ENCODE measurements around the gene WDR70. TPM values are rescaled to one million over a fixed set of nuclear protein-coding genes. Genes with fewer than 3 reads are reported as not detected.

The WDR70 gene
- total RNA-seq, 1 experiment from 2014 or later, result 35.0 TPM

DNA sequence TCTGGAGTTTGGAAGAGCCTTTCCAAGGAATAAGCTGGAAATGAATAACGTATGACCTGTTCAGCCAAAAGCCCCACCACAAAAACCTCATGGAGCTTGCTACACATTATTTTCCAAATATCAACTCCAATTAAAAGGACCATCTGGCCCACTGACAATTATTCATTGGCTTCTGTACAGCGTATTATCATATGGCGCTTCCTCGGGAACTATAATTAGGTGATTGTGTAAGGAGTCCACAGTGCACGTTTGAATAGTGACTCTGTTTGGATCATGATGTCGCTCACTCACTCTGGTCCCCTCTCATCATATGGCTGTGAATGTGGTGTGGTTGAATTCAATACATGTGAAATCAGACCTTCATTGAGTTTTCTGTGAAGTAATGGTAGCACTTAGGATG is 408.6 kb downstream of the WDR70 start:
- Mint-ChIP-seq H3K4me3 (no peak overlapping the region), H3K27ac (no peak overlapping the region), H3K9me3 (peaks cover 45% of the 10 kb centered on the region), H3K27me3 (ENCODE audit: low read depth) (peaks cover 16% of the 10 kb centered on the region), H3K4me1 (peaks cover 17% of the 10 kb centered on the region), H3K36me3 (peaks cover 20% of the 10 kb centered on the region)
- ATAC-seq (no peak), DNase-seq (ENCODE audit: low spot score) (no peak)
- CTCF ChIA-PET, result no interaction called here
- TF ChIP-seq ETV6 (CRISPR knock-in tag; IDR thresholded peaks at IDR 0.05) (no peak), SMAD3 (CRISPR knock-in tag; IDR thresholded peaks at IDR 0.05; ENCODE audit: borderline replicate concordance) (no peak), FOXK1 (CRISPR knock-in tag; IDR thresholded peaks at IDR 0.05) (no peak), NFYB (CRISPR knock-in tag; conservative IDR thresholded peaks at IDR 0.05; ENCODE audit: low read depth) (no peak)
- POLR2A ChIA-PET, result no interaction called here

DNA sequence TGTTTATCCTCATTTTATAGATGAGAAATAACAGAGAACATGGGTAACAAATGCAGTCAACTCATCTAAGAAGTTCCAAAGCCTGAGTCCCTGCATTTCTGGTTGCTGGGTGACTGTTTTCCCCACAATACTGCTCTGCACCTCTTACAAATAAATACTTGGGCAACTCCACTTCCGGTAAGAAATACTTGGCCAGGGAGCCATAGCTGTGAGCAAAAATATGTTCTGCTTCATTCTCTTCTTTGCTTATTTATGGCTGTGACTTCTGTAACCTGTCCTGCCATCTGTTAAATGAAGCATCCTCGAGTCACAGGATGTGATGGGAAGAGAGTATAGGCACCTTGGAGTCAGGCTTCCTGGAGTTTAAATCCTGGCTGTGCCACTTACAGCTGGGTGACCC is 410.9 kb downstream of the WDR70 start:
- no peak for ATAC-seq
- peaks cover 17% of the 10 kb centered on the region for H3K4me1 Mint-ChIP-seq
- DNase-seq (ENCODE audit: low spot score), result no peak
- no peak overlapping the region for H3K4me3 Mint-ChIP-seq
- peaks cover 58% of the 10 kb centered on the region for H3K9me3 Mint-ChIP-seq
- peaks cover 35% of the 10 kb centered on the region for H3K36me3 Mint-ChIP-seq
- POLR2A ChIA-PET, result no interaction called here
- CTCF ChIA-PET, result no interaction called here
- TF ChIP-seq, protein P1, sequence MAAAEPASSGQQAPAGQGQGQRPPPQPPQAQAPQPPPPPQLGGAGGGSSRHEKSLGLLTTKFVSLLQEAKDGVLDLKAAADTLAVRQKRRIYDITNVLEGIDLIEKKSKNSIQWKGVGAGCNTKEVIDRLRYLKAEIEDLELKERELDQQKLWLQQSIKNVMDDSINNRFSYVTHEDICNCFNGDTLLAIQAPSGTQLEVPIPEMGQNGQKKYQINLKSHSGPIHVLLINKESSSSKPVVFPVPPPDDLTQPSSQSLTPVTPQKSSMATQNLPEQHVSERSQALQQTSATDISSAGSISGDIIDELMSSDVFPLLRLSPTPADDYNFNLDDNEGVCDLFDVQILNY (CRISPR knock-in tag; IDR thresholded peaks at IDR 0.05), result no peak
- no peak for TF ChIP-seq ZNF219 (CRISPR knock-in tag; IDR thresholded peaks at IDR 0.05; ENCODE audit: borderline replicate concordance)
- peaks cover 13% of the 10 kb centered on the region for H3K27me3 Mint-ChIP-seq (ENCODE audit: low read depth)
- no peak overlapping the region for H3K27ac Mint-ChIP-seq

DNA sequence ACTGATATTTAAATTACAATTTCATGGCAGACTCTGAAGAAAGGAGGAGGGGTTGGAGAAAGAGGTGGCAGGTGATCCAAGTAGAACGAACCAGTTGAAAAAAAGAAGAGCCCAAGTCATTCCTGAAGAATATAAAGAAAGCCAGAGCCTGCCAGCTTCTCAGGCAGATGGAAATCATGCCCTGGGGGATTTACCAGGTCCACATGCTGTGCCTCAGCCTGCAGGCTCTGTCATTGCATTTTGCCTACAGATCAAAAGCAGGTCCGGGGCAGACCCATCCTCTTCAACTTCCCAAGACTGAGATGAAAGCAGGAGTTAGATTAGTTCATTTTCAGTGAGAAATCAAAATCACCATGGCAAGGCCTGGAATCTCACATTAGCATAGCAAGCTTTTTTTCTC is 412.2 kb downstream of the WDR70 start:
- peaks cover 6% of the 10 kb centered on the region for H3K4me1 Mint-ChIP-seq
- no peak overlapping the region for H3K4me3 Mint-ChIP-seq
- DNase-seq (ENCODE audit: low spot score) (no peak), ATAC-seq (no peak)
- H3K27ac Mint-ChIP-seq, result no peak overlapping the region
- ChIA-PET CTCF (no interaction called here), POLR2A (interaction anchor here (0.6 kb wide), 1 partner anchor 325 kb away, joined by 3 read pairs; no protein-coding TSS in a partner anchor)
- peaks cover 60% of the 10 kb centered on the region for H3K9me3 Mint-ChIP-seq
- H3K36me3 Mint-ChIP-seq, result peaks cover 38% of the 10 kb centered on the region
- H3K27me3 Mint-ChIP-seq (ENCODE audit: low read depth), result peaks cover 8% of the 10 kb centered on the region; the same call in 1 of the 2 replicates
- TF ChIP-seq ZNF263 (CRISPR knock-in tag; IDR thresholded peaks at IDR 0.05; ENCODE audit: low read depth) (no peak), CREB1 (CRISPR knock-in tag; IDR thresholded peaks at IDR 0.05) (no peak), MXD4 (CRISPR knock-in tag; IDR thresholded peaks at IDR 0.05; ENCODE audit: borderline replicate concordance) (no peak), PRRX2 (CRISPR knock-in tag; IDR thresholded peaks at IDR 0.05) (no peak), ZNF138 (CRISPR knock-in tag; conservative IDR thresholded peaks at IDR 0.05) (no peak), ETV6 (CRISPR knock-in tag; IDR thresholded peaks at IDR 0.05) (no peak), SOX15 (CRISPR knock-in tag; IDR thresholded peaks at IDR 0.05) (no peak), TEAD1 (CRISPR knock-in tag; IDR thresholded peaks at IDR 0.05) (no peak), RORB (CRISPR knock-in tag; IDR thresholded peaks at IDR 0.05) (no peak)
- TF ChIP-seq, protein P2, sequence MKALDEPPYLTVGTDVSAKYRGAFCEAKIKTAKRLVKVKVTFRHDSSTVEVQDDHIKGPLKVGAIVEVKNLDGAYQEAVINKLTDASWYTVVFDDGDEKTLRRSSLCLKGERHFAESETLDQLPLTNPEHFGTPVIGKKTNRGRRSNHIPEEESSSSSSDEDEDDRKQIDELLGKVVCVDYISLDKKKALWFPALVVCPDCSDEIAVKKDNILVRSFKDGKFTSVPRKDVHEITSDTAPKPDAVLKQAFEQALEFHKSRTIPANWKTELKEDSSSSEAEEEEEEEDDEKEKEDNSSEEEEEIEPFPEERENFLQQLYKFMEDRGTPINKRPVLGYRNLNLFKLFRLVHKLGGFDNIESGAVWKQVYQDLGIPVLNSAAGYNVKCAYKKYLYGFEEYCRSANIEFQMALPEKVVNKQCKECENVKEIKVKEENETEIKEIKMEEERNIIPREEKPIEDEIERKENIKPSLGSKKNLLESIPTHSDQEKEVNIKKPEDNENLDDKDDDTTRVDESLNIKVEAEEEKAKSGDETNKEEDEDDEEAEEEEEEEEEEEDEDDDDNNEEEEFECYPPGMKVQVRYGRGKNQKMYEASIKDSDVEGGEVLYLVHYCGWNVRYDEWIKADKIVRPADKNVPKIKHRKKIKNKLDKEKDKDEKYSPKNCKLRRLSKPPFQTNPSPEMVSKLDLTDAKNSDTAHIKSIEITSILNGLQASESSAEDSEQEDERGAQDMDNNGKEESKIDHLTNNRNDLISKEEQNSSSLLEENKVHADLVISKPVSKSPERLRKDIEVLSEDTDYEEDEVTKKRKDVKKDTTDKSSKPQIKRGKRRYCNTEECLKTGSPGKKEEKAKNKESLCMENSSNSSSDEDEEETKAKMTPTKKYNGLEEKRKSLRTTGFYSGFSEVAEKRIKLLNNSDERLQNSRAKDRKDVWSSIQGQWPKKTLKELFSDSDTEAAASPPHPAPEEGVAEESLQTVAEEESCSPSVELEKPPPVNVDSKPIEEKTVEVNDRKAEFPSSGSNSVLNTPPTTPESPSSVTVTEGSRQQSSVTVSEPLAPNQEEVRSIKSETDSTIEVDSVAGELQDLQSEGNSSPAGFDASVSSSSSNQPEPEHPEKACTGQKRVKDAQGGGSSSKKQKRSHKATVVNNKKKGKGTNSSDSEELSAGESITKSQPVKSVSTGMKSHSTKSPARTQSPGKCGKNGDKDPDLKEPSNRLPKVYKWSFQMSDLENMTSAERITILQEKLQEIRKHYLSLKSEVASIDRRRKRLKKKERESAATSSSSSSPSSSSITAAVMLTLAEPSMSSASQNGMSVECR (CRISPR knock-in tag; IDR thresholded peaks at IDR 0.05; ENCODE audit: borderline replicate concordance), result no peak
- TF ChIP-seq, protein P3, sequence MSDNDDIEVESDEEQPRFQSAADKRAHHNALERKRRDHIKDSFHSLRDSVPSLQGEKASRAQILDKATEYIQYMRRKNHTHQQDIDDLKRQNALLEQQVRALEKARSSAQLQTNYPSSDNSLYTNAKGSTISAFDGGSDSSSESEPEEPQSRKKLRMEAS (CRISPR knock-in tag; IDR thresholded peaks at IDR 0.05), result no peak
- TF ChIP-seq, protein P4, sequence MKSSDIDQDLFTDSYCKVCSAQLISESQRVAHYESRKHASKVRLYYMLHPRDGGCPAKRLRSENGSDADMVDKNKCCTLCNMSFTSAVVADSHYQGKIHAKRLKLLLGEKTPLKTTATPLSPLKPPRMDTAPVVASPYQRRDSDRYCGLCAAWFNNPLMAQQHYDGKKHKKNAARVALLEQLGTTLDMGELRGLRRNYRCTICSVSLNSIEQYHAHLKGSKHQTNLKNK (CRISPR knock-in tag; IDR thresholded peaks at IDR 0.05), result no peak
- TF ChIP-seq, protein P5, sequence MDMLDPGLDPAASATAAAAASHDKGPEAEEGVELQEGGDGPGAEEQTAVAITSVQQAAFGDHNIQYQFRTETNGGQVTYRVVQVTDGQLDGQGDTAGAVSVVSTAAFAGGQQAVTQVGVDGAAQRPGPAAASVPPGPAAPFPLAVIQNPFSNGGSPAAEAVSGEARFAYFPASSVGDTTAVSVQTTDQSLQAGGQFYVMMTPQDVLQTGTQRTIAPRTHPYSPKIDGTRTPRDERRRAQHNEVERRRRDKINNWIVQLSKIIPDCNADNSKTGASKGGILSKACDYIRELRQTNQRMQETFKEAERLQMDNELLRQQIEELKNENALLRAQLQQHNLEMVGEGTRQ (CRISPR knock-in tag; IDR thresholded peaks at IDR 0.05), result no peak
- TF ChIP-seq, protein P6, sequence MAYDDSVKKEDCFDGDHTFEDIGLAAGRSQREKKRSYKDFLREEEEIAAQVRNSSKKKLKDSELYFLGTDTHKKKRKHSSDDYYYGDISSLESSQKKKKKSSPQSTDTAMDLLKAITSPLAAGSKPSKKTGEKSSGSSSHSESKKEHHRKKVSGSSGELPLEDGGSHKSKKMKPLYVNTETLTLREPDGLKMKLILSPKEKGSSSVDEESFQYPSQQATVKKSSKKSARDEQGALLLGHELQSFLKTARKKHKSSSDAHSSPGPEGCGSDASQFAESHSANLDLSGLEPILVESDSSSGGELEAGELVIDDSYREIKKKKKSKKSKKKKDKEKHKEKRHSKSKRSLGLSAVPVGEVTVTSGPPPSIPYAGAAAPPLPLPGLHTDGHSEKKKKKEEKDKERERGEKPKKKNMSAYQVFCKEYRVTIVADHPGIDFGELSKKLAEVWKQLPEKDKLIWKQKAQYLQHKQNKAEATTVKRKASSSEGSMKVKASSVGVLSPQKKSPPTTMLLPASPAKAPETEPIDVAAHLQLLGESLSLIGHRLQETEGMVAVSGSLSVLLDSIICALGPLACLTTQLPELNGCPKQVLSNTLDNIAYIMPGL (CRISPR knock-in tag; IDR thresholded peaks at IDR 0.05), result no peak
- TF ChIP-seq, protein P7, sequence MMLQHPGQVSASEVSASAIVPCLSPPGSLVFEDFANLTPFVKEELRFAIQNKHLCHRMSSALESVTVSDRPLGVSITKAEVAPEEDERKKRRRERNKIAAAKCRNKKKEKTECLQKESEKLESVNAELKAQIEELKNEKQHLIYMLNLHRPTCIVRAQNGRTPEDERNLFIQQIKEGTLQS (CRISPR knock-in tag; conservative IDR thresholded peaks at IDR 0.05), result no peak
- TF ChIP-seq, protein P8, sequence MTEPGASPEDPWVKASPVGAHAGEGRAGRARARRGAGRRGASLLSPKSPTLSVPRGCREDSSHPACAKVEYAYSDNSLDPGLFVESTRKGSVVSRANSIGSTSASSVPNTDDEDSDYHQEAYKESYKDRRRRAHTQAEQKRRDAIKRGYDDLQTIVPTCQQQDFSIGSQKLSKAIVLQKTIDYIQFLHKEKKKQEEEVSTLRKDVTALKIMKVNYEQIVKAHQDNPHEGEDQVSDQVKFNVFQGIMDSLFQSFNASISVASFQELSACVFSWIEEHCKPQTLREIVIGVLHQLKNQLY (CRISPR knock-in tag; IDR thresholded peaks at IDR 0.05), result no peak
- TF ChIP-seq, protein P9, sequence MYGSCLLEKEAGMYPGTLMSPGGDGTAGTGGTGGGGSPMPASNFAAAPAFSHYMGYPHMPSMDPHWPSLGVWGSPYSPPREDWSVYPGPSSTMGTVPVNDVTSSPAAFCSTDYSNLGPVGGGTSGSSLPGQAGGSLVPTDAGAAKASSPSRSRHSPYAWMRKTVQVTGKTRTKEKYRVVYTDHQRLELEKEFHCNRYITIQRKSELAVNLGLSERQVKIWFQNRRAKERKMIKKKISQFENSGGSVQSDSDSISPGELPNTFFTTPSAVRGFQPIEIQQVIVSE (CRISPR knock-in tag; IDR thresholded peaks at IDR 0.05; ENCODE audit: borderline replicate concordance), result no peak

Measured in WTC11 (cell line).